ENCODE measurements around the gene FHL1. TPM values are rescaled to one million over a fixed set of nuclear protein-coding genes. Genes with fewer than 3 reads are reported as not detected.

FHL1 gene
- total RNA-seq, 4 donors from 2014 or later: 223 to 313 (median 230) TPM

- intact Hi-C loops (cut with DNase I): no loop called here
- TF ChIP-seq POLR2A (IDR thresholded peaks at IDR 0.05) (no peak), CTCF (IDR thresholded peaks at IDR 0.05) (no peak)
- Histone ChIP-seq H3K4me3 (replicated peaks in 1 of 3) (no peak overlapping the region), H3K27me3 (no peaks in the 10 kb centered on the region), H3K27ac (no peak overlapping the region), H3K36me3 (no peaks in the 10 kb centered on the region), H3K9me3 (no peaks in the 10 kb centered on the region), H3K4me1 (no peaks in the 10 kb centered on the region)
- 0% methylated on average over 1 of the region's 1 CpG for WGBS, 2 donors
- DNase-seq: no peak
Measured at GRCh38 chrX:136112286-136112685, 35.0 kb upstream of the FHL1 start.

GRCh38 chrX:136112778-136113177, 34.6 kb upstream of the FHL1 start:
- intact Hi-C loops (cut with DNase I): no loop called here

GRCh38 chrX:136115126-136115903, 32.0 kb upstream of the FHL1 start:
- no peaks in the 10 kb centered on the region for H3K27me3 ChIP-seq
- H3K4me1 ChIP-seq: no peaks in the 10 kb centered on the region
- WGBS, 2 donors: 66 to 67% methylated on average over 5 of the region's 5 CpGs
- DNase-seq: no peak
- no peak overlapping the region for H3K27ac ChIP-seq
- TF ChIP-seq CTCF (IDR thresholded peaks at IDR 0.05) (no peak), POLR2A (IDR thresholded peaks at IDR 0.05) (no peak)
- intact Hi-C loops (cut with DNase I): no loop called here
- no peak overlapping the region for H3K4me3 ChIP-seq (replicated peaks in 1 of 3)
- no peaks in the 10 kb centered on the region for H3K9me3 ChIP-seq
- H3K36me3 ChIP-seq: no peaks in the 10 kb centered on the region

More at GRCh38 chrX:136112778-136113177, 34.6 kb upstream of the FHL1 start:
- no peaks in the 10 kb centered on the region for H3K27me3 ChIP-seq
- no peak overlapping the region for H3K4me3 ChIP-seq (replicated peaks in 1 of 3)
- TF ChIP-seq CTCF (IDR thresholded peaks at IDR 0.05) (no peak), POLR2A (IDR thresholded peaks at IDR 0.05) (no peak)
- no peak overlapping the region for H3K27ac ChIP-seq
- no peaks in the 10 kb centered on the region for H3K36me3 ChIP-seq
- no peaks in the 10 kb centered on the region for H3K9me3 ChIP-seq
- DNase-seq: no peak
- no peaks in the 10 kb centered on the region for H3K4me1 ChIP-seq

GRCh38 chrX:136115904-136116297, 31.4 kb upstream of the FHL1 start:
- H3K36me3 ChIP-seq: no peaks in the 10 kb centered on the region
- no peak for DNase-seq
- no peak overlapping the region for H3K4me3 ChIP-seq (replicated peaks in 1 of 3)
- WGBS, 2 donors: 73 to 82% methylated on average over 3 of the region's 3 CpGs
- intact Hi-C loops (cut with DNase I): no loop called here
- H3K27ac ChIP-seq: no peak overlapping the region
- H3K4me1 ChIP-seq: no peaks in the 10 kb centered on the region
- TF ChIP-seq POLR2A (IDR thresholded peaks at IDR 0.05) (no peak), CTCF (IDR thresholded peaks at IDR 0.05) (no peak)
- H3K9me3 ChIP-seq: no peaks in the 10 kb centered on the region
- H3K27me3 ChIP-seq: no peaks in the 10 kb centered on the region

- DNase-seq: no peak
- WGBS, 2 donors: 63 to 80% methylated on average over 1 of the region's 1 CpG
- TF ChIP-seq CTCF (IDR thresholded peaks at IDR 0.05) (no peak), POLR2A (IDR thresholded peaks at IDR 0.05) (no peak)
- intact Hi-C loops (cut with DNase I): no loop called here
- Histone ChIP-seq H3K9me3 (no peaks in the 10 kb centered on the region), H3K36me3 (no peaks in the 10 kb centered on the region), H3K4me1 (no peaks in the 10 kb centered on the region), H3K4me3 (replicated peaks in 1 of 3) (no peak overlapping the region), H3K27ac (no peak overlapping the region), H3K27me3 (no peaks in the 10 kb centered on the region)
Measured at GRCh38 chrX:136121788-136122187, 25.5 kb upstream of the FHL1 start.

All from thyroid gland (tissue), 4 donors.